Measurements from ENCODE around the gene SLC16A3.
A peak's percentile ranks its signal among the peaks of the same experiment; 100 is the strongest.

Gene SLC16A3

GRCh38 chr17:82262344-82262743 lies 33.5 kb downstream of the SLC16A3 start:
- Histone ChIP-seq H3K27me3 (ENCODE audit: control insufficient read depth in 1 of 2, insufficient read depth in 2 of 2, low read length in 2 of 2) (no peaks in the 10 kb centered on the region), H3K4me3 (ENCODE audit: low read length in 2 of 2) (no peak overlapping the region), H3K4me1 (ENCODE audit: control insufficient read depth, insufficient read depth, low read length) (peaks cover 16% of the 10 kb centered on the region), H3K27ac (ENCODE audit: low read length) (no peak overlapping the region), H3K36me3 (ENCODE audit: control insufficient read depth in 2 of 2, insufficient read depth in 2 of 2, low read length in 2 of 2) (peaks cover 69 to 74% of the 10 kb centered on the region in 2 donors), H3K9ac (ENCODE audit: low read length in 2 of 2) (no peak overlapping the region), H3K9me3 (ENCODE audit: control insufficient read depth in 2 of 2, low read length in 2 of 2) (no peaks in the 10 kb centered on the region)

DNA sequence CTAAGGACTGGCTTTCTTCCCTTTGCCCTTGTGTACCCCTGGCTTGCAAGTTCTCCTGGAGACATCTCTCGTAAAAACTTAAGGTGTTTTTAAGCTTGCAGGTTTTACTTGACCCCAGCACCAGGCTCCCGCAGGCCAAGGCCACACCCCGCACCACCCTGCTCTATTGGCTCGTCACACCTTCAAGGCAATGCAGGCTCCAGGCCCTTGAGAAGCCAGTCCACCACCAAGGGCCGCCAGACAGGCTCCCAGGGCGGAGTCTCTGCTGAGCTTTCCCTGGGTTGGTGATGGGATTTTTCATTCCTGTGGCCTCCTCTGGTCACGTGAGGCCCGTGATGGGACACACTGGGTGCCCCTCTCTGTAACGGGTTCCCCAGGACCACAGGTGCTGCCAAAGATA lies 34.8 kb downstream of the SLC16A3 start:
- Histone ChIP-seq H3K27me3 (ENCODE audit: control insufficient read depth in 1 of 2, insufficient read depth in 2 of 2, low read length in 2 of 2) (no peaks in the 10 kb centered on the region), H3K27ac (ENCODE audit: low read length) (no peak overlapping the region), H3K36me3 (ENCODE audit: control insufficient read depth in 2 of 2, insufficient read depth in 2 of 2, low read length in 2 of 2) (peaks cover 66 to 67% of the 10 kb centered on the region in 2 donors)

GRCh38 chr17:82266142-82266541 lies 37.3 kb downstream of the SLC16A3 start:
- Histone ChIP-seq H3K27me3 (ENCODE audit: control insufficient read depth in 1 of 2, insufficient read depth in 2 of 2, low read length in 2 of 2) (no peaks in the 10 kb centered on the region), H3K9ac (ENCODE audit: low read length in 2 of 2) (no peak overlapping the region), H3K9me3 (ENCODE audit: control insufficient read depth in 2 of 2, low read length in 2 of 2) (no peaks in the 10 kb centered on the region), H3K36me3 (ENCODE audit: control insufficient read depth in 2 of 2, insufficient read depth in 2 of 2, low read length in 2 of 2) (peaks cover 42 to 50% of the 10 kb centered on the region in 2 donors), H3K4me1 (ENCODE audit: control insufficient read depth, insufficient read depth, low read length) (peaks cover 49% of the 10 kb centered on the region), H3K4me3 (ENCODE audit: low read length in 2 of 2) (peak overlapping the region in 1 of 2 donors; percentile 8), H3K27ac (ENCODE audit: low read length) (peak overlapping the region; percentile 95)

More for the DNA sequence above, 34.8 kb downstream of the SLC16A3 start:
- H3K9me3 ChIP-seq (ENCODE audit: control insufficient read depth in 2 of 2, low read length in 2 of 2), result no peaks in the 10 kb centered on the region
- H3K9ac ChIP-seq (ENCODE audit: low read length in 2 of 2), result no peak overlapping the region
- H3K4me1 ChIP-seq (ENCODE audit: control insufficient read depth, insufficient read depth, low read length), result peaks cover 24% of the 10 kb centered on the region
- H3K4me3 ChIP-seq (ENCODE audit: low read length in 2 of 2), result no peak overlapping the region

DNA sequence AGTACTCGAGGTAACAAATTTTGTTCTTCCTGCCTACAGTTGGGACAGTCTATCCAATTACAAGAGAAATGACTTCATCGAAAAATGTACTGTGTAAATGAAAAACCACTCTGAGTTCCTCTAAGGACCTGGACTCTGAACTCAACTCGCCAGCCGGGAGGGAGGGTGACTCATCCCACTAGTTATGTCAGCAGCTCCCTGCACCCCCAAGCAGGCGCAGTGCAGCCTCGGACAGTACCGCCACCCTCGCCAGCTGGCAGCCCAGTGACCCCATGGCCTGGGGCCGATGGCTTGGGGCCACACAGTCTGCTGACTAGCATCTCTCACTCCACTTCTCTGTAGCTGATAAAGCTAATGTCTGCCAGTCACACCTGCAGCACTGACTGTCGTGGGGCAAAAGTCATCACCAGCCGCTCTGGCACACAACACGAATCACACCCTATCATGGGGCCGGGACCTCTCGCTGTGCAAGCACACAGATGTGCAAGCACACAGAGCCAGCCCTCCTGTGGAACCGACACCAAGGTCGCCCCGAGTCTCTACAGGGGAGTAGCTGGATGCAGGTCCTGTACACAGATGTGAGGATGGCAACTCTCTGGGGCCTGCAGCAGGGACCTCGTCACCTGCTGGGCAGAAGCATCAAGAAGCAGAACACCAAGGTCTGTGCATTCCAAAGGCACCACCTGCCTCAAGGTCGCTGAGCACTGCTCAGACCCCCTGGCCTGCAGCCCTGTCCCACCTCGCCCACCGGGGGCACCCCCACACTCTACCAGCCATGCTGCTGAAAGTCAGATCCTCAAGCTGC lies 38.9 kb downstream of the SLC16A3 start:
- H3K27me3 ChIP-seq (ENCODE audit: control insufficient read depth in 1 of 2, insufficient read depth in 2 of 2, low read length in 2 of 2), result no peaks in the 10 kb centered on the region
- peak overlapping the region; percentile 54 to 72 for H3K4me3 ChIP-seq (ENCODE audit: low read length in 2 of 2)
- peak overlapping the region; percentile 95 for H3K27ac ChIP-seq (ENCODE audit: low read length)
- no peaks in the 10 kb centered on the region for H3K9me3 ChIP-seq (ENCODE audit: control insufficient read depth in 2 of 2, low read length in 2 of 2)
- H3K4me1 ChIP-seq (ENCODE audit: control insufficient read depth, insufficient read depth, low read length), result peaks cover 61% of the 10 kb centered on the region
- peaks cover 36 to 44% of the 10 kb centered on the region in 2 donors for H3K36me3 ChIP-seq (ENCODE audit: control insufficient read depth in 2 of 2, insufficient read depth in 2 of 2, low read length in 2 of 2)
- peak overlapping the region; percentile 77 to 81 for H3K9ac ChIP-seq (ENCODE audit: low read length in 2 of 2)

DNA sequence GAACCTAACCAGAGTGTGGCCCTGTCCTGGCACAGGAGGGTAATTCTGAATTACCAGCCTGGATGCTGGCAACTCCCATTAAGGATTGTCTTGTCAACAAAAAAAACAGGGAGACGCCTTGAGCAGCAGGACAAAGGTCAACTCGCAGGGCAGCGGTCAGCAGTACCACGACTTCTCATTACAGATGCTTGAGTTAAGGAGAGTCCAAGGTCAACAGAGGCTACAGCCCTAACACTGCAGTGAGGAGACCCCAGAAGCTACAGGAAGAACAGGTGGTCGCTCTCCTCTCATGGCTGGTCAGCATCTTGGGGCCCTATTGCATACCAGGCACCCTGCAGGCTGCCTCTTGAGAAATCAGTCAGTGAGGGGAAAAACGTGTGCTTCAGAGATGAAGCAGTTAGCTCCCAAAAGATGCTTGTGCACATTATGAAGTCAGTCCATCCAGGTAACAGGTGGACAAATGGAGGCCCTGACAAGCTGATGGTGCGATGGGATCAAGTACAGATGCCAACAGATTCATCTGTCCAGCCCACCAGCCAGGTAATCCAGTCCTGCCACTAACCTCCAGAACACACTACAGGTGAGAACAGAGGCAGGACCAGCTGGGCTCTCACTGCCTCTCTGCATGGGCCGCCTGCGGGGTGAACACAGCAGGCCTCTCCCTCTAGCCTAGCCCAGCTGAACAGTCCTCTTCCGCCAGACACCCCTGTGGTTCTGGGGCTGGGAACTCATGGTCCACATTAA lies 40.5 kb downstream of the SLC16A3 start:
- Histone ChIP-seq H3K4me1 (ENCODE audit: control insufficient read depth, insufficient read depth, low read length) (peaks cover 65% of the 10 kb centered on the region), H3K27me3 (ENCODE audit: control insufficient read depth in 1 of 2, insufficient read depth in 2 of 2, low read length in 2 of 2) (no peaks in the 10 kb centered on the region), H3K27ac (ENCODE audit: low read length) (peak overlapping the region; percentile 95), H3K9me3 (ENCODE audit: control insufficient read depth in 2 of 2, low read length in 2 of 2) (no peaks in the 10 kb centered on the region), H3K36me3 (ENCODE audit: control insufficient read depth in 2 of 2, insufficient read depth in 2 of 2, low read length in 2 of 2) (peaks cover 24 to 30% of the 10 kb centered on the region in 2 donors), H3K9ac (ENCODE audit: low read length in 2 of 2) (no peak overlapping the region), H3K4me3 (ENCODE audit: low read length in 2 of 2) (no peak overlapping the region)

DNA sequence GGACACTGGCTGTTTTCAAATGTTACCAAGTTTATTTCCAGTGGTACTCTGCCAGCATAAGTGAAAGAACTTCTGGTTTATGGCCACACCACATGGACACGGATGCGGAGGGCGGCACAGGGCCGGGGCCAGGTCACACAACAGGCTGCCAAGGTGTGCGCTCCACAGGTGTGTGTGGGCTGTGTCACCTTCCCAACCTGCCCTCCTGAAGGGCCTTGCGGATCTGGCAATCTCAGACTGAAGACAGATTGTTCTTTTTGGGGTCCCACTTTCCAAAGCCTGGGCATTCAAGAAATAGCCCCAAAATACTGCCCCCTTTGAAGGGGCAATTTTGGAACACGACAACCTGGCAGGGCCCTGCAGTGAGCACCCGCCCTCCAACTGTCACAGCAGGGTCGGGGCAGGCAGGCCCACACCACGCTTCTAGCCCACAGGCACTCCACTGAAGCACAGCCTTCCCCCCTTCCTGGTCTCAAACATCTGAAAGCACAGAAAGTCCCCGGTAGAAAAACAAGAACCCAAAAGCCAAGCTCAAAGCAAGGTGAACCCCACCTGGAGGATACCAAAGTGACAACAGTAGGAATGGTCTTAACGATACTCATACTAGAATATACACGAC lies 41.1 kb downstream of the SLC16A3 start:
- H3K4me3 ChIP-seq (ENCODE audit: low read length in 2 of 2), result no peak overlapping the region
- no peaks in the 10 kb centered on the region for H3K9me3 ChIP-seq (ENCODE audit: control insufficient read depth in 2 of 2, low read length in 2 of 2)
- H3K27me3 ChIP-seq (ENCODE audit: control insufficient read depth in 1 of 2, insufficient read depth in 2 of 2, low read length in 2 of 2), result no peaks in the 10 kb centered on the region
- peaks cover 21 to 27% of the 10 kb centered on the region in 2 donors for H3K36me3 ChIP-seq (ENCODE audit: control insufficient read depth in 2 of 2, insufficient read depth in 2 of 2, low read length in 2 of 2)
- H3K9ac ChIP-seq (ENCODE audit: low read length in 2 of 2), result no peak overlapping the region
- peaks cover 71% of the 10 kb centered on the region for H3K4me1 ChIP-seq (ENCODE audit: control insufficient read depth, insufficient read depth, low read length)
- peak overlapping the region; percentile 95 for H3K27ac ChIP-seq (ENCODE audit: low read length)

GRCh38 chr17:82270651-82271050 lies 41.8 kb downstream of the SLC16A3 start:
- H3K4me1 ChIP-seq (ENCODE audit: control insufficient read depth, insufficient read depth, low read length), result peaks cover 72% of the 10 kb centered on the region

DNA sequence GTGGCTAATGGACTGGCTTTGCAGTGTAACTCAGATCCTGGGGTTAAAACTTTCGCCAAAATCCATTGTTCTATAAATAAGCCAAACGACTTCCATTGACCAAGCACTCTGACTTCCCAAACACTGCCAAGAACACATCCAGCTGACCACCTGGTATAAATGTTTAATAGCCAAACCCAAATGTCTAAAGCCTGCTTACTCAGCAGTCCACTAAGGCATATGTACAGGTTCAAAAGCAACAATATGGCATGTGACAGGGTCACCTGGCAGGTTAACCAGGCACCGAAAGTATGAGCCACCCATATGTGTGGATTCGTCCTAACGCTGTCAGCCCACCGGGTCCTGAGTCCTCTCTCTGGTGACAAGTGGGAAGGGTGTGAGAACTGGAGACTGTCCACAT lies 42.6 kb downstream of the SLC16A3 start:
- H3K9ac ChIP-seq (ENCODE audit: low read length in 2 of 2), result peak overlapping the region in 1 of 2 donors; percentile 84
- H3K4me1 ChIP-seq (ENCODE audit: control insufficient read depth, insufficient read depth, low read length), result peaks cover 72% of the 10 kb centered on the region
- no peaks in the 10 kb centered on the region for H3K9me3 ChIP-seq (ENCODE audit: control insufficient read depth in 2 of 2, low read length in 2 of 2)
- peaks cover 8 to 16% of the 10 kb centered on the region in 2 donors for H3K36me3 ChIP-seq (ENCODE audit: control insufficient read depth in 2 of 2, insufficient read depth in 2 of 2, low read length in 2 of 2)
- peak overlapping the region; percentile 43 for H3K27ac ChIP-seq (ENCODE audit: low read length)
- peak overlapping the region; percentile 40 to 86 for H3K4me3 ChIP-seq (ENCODE audit: low read length in 2 of 2)
- no peaks in the 10 kb centered on the region for H3K27me3 ChIP-seq (ENCODE audit: control insufficient read depth in 1 of 2, insufficient read depth in 2 of 2, low read length in 2 of 2)

More at GRCh38 chr17:82270651-82271050, 41.8 kb downstream of the SLC16A3 start:
- Histone ChIP-seq H3K9me3 (ENCODE audit: control insufficient read depth in 2 of 2, low read length in 2 of 2) (no peaks in the 10 kb centered on the region), H3K9ac (ENCODE audit: low read length in 2 of 2) (no peak overlapping the region), H3K4me3 (ENCODE audit: low read length in 2 of 2) (no peak overlapping the region), H3K27me3 (ENCODE audit: control insufficient read depth in 1 of 2, insufficient read depth in 2 of 2, low read length in 2 of 2) (no peaks in the 10 kb centered on the region), H3K36me3 (ENCODE audit: control insufficient read depth in 2 of 2, insufficient read depth in 2 of 2, low read length in 2 of 2) (peaks cover 15 to 21% of the 10 kb centered on the region in 2 donors), H3K27ac (ENCODE audit: low read length) (no peak overlapping the region)

DNA sequence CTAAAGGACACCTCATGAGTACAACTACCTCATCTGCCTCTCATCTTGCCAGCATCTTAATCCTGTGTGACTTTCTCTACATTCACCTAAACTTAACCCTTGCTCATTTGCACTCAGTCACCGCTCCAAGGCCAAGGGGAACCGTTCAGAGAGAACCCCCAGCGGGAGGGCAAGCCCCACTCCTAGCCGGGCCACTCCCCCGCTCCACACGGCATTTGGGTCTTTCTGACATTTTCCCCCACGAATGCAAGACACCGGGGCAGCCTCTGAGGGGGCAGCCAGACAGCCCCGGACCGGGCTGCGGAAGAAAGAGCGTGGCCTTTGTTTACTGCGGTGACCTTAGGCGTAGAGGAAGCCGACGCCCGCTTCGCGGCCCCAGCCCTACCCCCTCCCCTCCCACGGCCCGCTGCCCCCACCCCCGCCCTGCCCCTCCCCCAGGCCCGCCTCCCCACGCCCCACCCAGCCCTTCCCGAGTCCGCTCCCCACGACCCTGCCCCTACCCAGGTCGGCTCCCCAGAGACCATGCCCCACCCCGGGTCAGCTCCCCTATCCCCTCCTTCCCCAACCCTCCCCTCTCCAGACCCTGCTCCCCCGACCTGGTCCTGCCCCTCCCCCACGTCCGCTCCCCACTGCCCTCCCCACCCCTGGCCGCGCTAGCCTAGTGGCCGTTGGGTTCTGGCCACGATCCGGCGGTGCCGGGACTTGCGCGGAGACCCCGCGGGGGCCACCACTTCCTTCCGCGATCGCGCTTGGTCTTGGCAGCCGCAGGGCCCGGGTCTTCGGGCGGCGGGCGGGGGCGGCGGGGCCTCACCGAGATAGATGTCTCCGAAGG lies 43.9 kb downstream of the SLC16A3 start:
- Histone ChIP-seq H3K9ac (ENCODE audit: low read length in 2 of 2) (peak overlapping the region; percentile 62 to 84), H3K4me3 (ENCODE audit: low read length in 2 of 2) (peak overlapping the region; percentile 86 to 89), H3K36me3 (ENCODE audit: control insufficient read depth in 2 of 2, insufficient read depth in 2 of 2, low read length in 2 of 2) (peaks cover 6 to 16% of the 10 kb centered on the region in 2 donors), H3K9me3 (ENCODE audit: control insufficient read depth in 2 of 2, low read length in 2 of 2) (no peaks in the 10 kb centered on the region), H3K27ac (ENCODE audit: low read length) (peak overlapping the region; percentile 91), H3K27me3 (ENCODE audit: control insufficient read depth in 1 of 2, insufficient read depth in 2 of 2, low read length in 2 of 2) (no peaks in the 10 kb centered on the region), H3K4me1 (ENCODE audit: control insufficient read depth, insufficient read depth, low read length) (peaks cover 61% of the 10 kb centered on the region)
